Tibial nerve (tissue), 3 donors: ENCODE measurements around the gene ZFX.

ENCODE experiments used
- POLR2A ChIP-seq, 2 donors: fragments of 450-650 bp; IDR thresholded peaks; one replicate each; pipeline ENCODE4 v1.6.1; 2017; ENCODE audit warnings: antibody characterized with exemption in 2 of 2, mild to moderate bottlenecking in 2 of 2, moderate library complexity in 2 of 2
- TF ChIP-seq, protein P1 (sequence below), 5 experiments: fragments of 200-600 bp in 3 of 5; fragments of 450-650 bp in 2 of 5; sonication (generic) in 3 of 5; IDR thresholded peaks; one replicate each; pipeline ENCODE4 v1.5.1; 2016 to 2019; ENCODE audit warnings: antibody characterized with exemption in 5 of 5, mild to moderate bottlenecking in 3 of 5, moderate library complexity in 2 of 5

DNA sequence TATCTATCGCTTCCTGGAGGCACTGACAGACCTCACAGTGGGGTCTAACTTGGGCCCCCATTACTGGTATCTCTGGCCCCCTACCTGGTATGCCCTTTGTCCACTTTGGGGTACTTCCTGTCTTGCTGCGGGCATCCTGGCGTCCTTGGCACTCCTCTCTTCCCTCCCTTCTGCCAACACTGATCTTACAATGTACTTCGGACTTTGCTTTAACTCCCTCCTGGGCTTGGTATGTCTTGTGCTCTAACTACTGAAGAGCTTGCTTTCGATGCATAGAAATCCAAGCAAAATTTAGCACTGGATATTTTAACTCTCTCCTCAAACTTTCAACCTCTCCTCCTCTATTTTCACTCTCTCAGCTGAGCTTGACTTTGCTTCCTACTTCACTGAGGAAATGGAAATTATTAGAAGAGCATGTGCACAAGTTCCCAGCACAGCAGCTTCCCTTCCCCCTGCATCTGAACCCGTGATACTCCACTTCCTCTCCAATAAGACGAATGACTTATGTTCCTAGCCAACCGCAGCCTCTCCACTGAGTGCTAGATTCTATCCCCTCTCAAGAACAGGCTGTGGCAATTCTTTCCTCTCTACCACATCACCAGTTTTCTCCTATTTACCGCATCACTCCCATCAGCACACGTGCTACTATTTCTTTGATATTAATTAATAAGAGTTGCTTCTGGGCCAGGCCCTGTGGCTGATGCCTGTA, 111.5 kb downstream of the ZFX start:
- TF ChIP-seq, protein P1, sequence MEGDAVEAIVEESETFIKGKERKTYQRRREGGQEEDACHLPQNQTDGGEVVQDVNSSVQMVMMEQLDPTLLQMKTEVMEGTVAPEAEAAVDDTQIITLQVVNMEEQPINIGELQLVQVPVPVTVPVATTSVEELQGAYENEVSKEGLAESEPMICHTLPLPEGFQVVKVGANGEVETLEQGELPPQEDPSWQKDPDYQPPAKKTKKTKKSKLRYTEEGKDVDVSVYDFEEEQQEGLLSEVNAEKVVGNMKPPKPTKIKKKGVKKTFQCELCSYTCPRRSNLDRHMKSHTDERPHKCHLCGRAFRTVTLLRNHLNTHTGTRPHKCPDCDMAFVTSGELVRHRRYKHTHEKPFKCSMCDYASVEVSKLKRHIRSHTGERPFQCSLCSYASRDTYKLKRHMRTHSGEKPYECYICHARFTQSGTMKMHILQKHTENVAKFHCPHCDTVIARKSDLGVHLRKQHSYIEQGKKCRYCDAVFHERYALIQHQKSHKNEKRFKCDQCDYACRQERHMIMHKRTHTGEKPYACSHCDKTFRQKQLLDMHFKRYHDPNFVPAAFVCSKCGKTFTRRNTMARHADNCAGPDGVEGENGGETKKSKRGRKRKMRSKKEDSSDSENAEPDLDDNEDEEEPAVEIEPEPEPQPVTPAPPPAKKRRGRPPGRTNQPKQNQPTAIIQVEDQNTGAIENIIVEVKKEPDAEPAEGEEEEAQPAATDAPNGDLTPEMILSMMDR (IDR thresholded peaks at IDR 0.05) = no peak
- no peak for TF ChIP-seq POLR2A (IDR thresholded peaks at IDR 0.05)
